HUES6 (cell line): ENCODE results near the gene RAB4B.
"Not testable (repeated sequence)": the region's sequence is repeated elsewhere in the genome, so short reads cannot be mapped to it uniquely, and the experiment has no call there.

Source experiments
- H3K27ac ChIP-seq: 2 replicates; pipeline ENCODE4 v1.7.0; 2013; ENCODE audit warnings: low read depth, mild to moderate bottlenecking, low read length, inconsistent platforms
- H3K27me3 ChIP-seq: 2 replicates; pipeline ENCODE4 v1.6.1; 2013; ENCODE audit warnings: low read length; ENCODE audit not compliant: control insufficient read depth, insufficient read depth
- H3K36me3 ChIP-seq: 2 replicates; pipeline ENCODE4 v1.6.1; 2013; ENCODE audit warnings: low read length; ENCODE audit not compliant: control insufficient read depth, insufficient read depth
- H3K4me1 ChIP-seq: 2 replicates; pipeline ENCODE4 v1.6.1; 2013; ENCODE audit warnings: low read length; ENCODE audit not compliant: control insufficient read depth, insufficient read depth
- H3K4me3 ChIP-seq: 2 replicates; pipeline ENCODE4 v1.5.1; 2013; ENCODE audit warnings: low read depth, low read length
- H3K9ac ChIP-seq: one replicate; pipeline ENCODE4 v1.6.1; 2013; ENCODE audit warnings: mild to moderate bottlenecking, low read length
- H3K9me3 ChIP-seq: 2 replicates; pipeline ENCODE4 v1.6.1; 2013; ENCODE audit warnings: low read depth, low read length; ENCODE audit not compliant: control insufficient read depth, insufficient read depth

RAB4B gene

GRCh38 chr19:40784146-40784545 is 6.1 kb downstream of the RAB4B start:
- H3K27me3 ChIP-seq, H3K4me3 ChIP-seq, H3K4me1 ChIP-seq, H3K27ac ChIP-seq, H3K9ac ChIP-seq, H3K36me3 ChIP-seq, H3K9me3 ChIP-seq: not testable (repeated sequence)

- Histone ChIP-seq H3K4me3 (no peak overlapping the region), H3K9me3 (no peaks in the 10 kb centered on the region), H3K9ac (no peak overlapping the region), H3K27me3 (no peaks in the 10 kb centered on the region), H3K36me3 (peaks cover 2% of the 10 kb centered on the region; the same call in 1 of the 2 replicates), H3K4me1 (no peaks in the 10 kb centered on the region), H3K27ac (no peak overlapping the region)
Observed at GRCh38 chr19:40785526-40785925, 7.5 kb downstream of the RAB4B start.

- Histone ChIP-seq H3K27me3 (no peaks in the 10 kb centered on the region), H3K4me1 (no peaks in the 10 kb centered on the region), H3K4me3 (no peak overlapping the region), H3K36me3 (peaks cover 2% of the 10 kb centered on the region; the same call in 1 of the 2 replicates), H3K9me3 (no peaks in the 10 kb centered on the region), H3K9ac (no peak overlapping the region), H3K27ac (no peak overlapping the region)
Observed at GRCh38 chr19:40786060-40787037, 8.3 kb downstream of the RAB4B start.

- no peak overlapping the region for H3K4me3 ChIP-seq
- H3K27ac ChIP-seq, result no peak overlapping the region
- H3K4me1 ChIP-seq, result no peaks in the 10 kb centered on the region
- no peak overlapping the region for H3K9ac ChIP-seq
- H3K9me3 ChIP-seq, result no peaks in the 10 kb centered on the region
- peaks cover 3% of the 10 kb centered on the region; the same call in 1 of the 2 replicates for H3K36me3 ChIP-seq
- H3K27me3 ChIP-seq, result no peaks in the 10 kb centered on the region
Observed at GRCh38 chr19:40791349-40791748, 13.3 kb downstream of the RAB4B start.

GRCh38 chr19:40791996-40792395 is 13.9 kb downstream of the RAB4B start:
- no peak overlapping the region for H3K4me3 ChIP-seq
- H3K9me3 ChIP-seq, result no peaks in the 10 kb centered on the region
- H3K36me3 ChIP-seq, result peaks cover 3% of the 10 kb centered on the region; the same call in 1 of the 2 replicates
- no peak overlapping the region for H3K27ac ChIP-seq
- H3K9ac ChIP-seq, result no peak overlapping the region
- no peaks in the 10 kb centered on the region for H3K27me3 ChIP-seq
- H3K4me1 ChIP-seq, result no peaks in the 10 kb centered on the region

GRCh38 chr19:40797166-40797962 is 19.3 kb downstream of the RAB4B start:
- H3K9ac ChIP-seq, result no peak overlapping the region
- H3K27ac ChIP-seq, result no peak overlapping the region

GRCh38 chr19:40797963-40798682 is 20.1 kb downstream of the RAB4B start:
- Histone ChIP-seq H3K4me3 (peak overlapping the region; percentile 73), H3K4me1 (peaks cover 32% of the 10 kb centered on the region), H3K9me3 (no peaks in the 10 kb centered on the region), H3K27me3 (no peaks in the 10 kb centered on the region), H3K36me3 (peaks cover 25% of the 10 kb centered on the region), H3K27ac (peak overlapping the region; percentile 54), H3K9ac (peak overlapping the region; percentile 77)

More at GRCh38 chr19:40797166-40797962, 19.3 kb downstream of the RAB4B start:
- Histone ChIP-seq H3K9me3 (no peaks in the 10 kb centered on the region), H3K4me1 (peaks cover 25% of the 10 kb centered on the region), H3K36me3 (peaks cover 19% of the 10 kb centered on the region), H3K4me3 (no peak overlapping the region), H3K27me3 (no peaks in the 10 kb centered on the region)

GRCh38 chr19:40798683-40799557 is 20.9 kb downstream of the RAB4B start, which contains the start of gene EGLN2:
EGLN2 (plus strand) TSS chr19:40799191; CDS start chr19:40800573, 1,382 bp downstream.
- H3K4me3 ChIP-seq, result peak within 1 kb of the TSS; percentile 91
- no peaks in the 10 kb centered on the region for H3K27me3 ChIP-seq
- H3K9ac ChIP-seq, result peak within 1 kb of the TSS; percentile 94
- H3K36me3 ChIP-seq, result peaks cover 33% of the 10 kb centered on the region
- H3K27ac ChIP-seq, result peak within 1 kb of the TSS; percentile 94
- peaks cover 39% of the 10 kb centered on the region for H3K4me1 ChIP-seq
- H3K9me3 ChIP-seq, result no peaks in the 10 kb centered on the region

GRCh38 chr19:40799558-40800338 is 21.7 kb downstream of the RAB4B start:
- Histone ChIP-seq H3K27ac (peak overlapping the region; percentile 94), H3K9me3 (no peaks in the 10 kb centered on the region), H3K4me1 (peaks cover 48% of the 10 kb centered on the region), H3K36me3 (peaks cover 40% of the 10 kb centered on the region), H3K4me3 (peak overlapping the region; percentile 91), H3K27me3 (no peaks in the 10 kb centered on the region), H3K9ac (peak overlapping the region; percentile 94)
